Gastroesophageal sphincter (tissue), 3 donors: ENCODE measurements around the gene GSK3A.

Experiments used
- CTCF ChIP-seq, 4 experiments: fragments of 200-600 bp in 2 of 4; fragments of 450-650 bp in 2 of 4; sonication (generic) in 1 of 4; IDR thresholded peaks; one replicate each; pipeline ENCODE4 v1.5.1; 2017 to 2019; ENCODE audit warnings: antibody characterized with exemption in 4 of 4, mild to moderate bottlenecking in 2 of 4, moderate library complexity in 2 of 4
- EP300 ChIP-seq: sonication (generic); formaldehyde crosslinking; IDR thresholded peaks from one replicate; pipeline ENCODE4 v1.6.1; 2017; ENCODE audit warnings: antibody characterized with exemption, mild to moderate bottlenecking
- POLR2A ChIP-seq, 2 donors: fragments of 450-650 bp; IDR thresholded peaks; one replicate each; pipeline ENCODE4 v1.6.1; 2017; ENCODE audit warnings: antibody characterized with exemption in 2 of 2, mild to moderate bottlenecking in 2 of 2, moderate library complexity in 1 of 2
- POLR2AphosphoS5 ChIP-seq: sonication (generic); formaldehyde crosslinking; IDR thresholded peaks from one replicate; pipeline ENCODE4 v1.6.1; 2017; ENCODE audit warnings: antibody characterized with exemption

- TF ChIP-seq CTCF (IDR thresholded peaks at IDR 0.05) (no peak), EP300 (no peak), POLR2A (IDR thresholded peaks at IDR 0.05) (no peak), POLR2AphosphoS5 (no peak)
Observed at GRCh38 chr19:42288881-42289555, 46.6 kb upstream of the GSK3A start.
